Measurements from ENCODE around the gene CSNK1G2. TPM values are rescaled to one million over a fixed set of nuclear protein-coding genes. Genes with fewer than 3 reads are reported as not detected.
A peak's percentile ranks its signal among the peaks of the same experiment; 100 is the strongest.

Gene CSNK1G2
- total RNA-seq, 1 experiment from 2014 or later = 59.2 TPM

- Mint-ChIP-seq H3K4me1 (ENCODE audit: low read depth, unreplicated experiment) (peaks cover 15% of the 10 kb centered on the region), H3K9me3 (ENCODE audit: low read depth, unreplicated experiment) (peaks cover 2% of the 10 kb centered on the region), H3K4me3 (ENCODE audit: low read depth, unreplicated experiment) (no peak overlapping the region), H3K36me3 (ENCODE audit: insufficient read depth, unreplicated experiment) (peaks cover 17% of the 10 kb centered on the region), H3K27ac (ENCODE audit: unreplicated experiment) (no peak overlapping the region), H3K27me3 (ENCODE audit: unreplicated experiment) (peaks cover 14% of the 10 kb centered on the region)
- no peak for DNase-seq
- no peak for TF ChIP-seq CTCF (IDR thresholded peaks at IDR 0.05; ENCODE audit: unreplicated experiment)
- CTCF ChIA-PET = no interaction called here
- intact Hi-C loops (cut with micrococcal nuclease; ENCODE audit: unreplicated experiment) = no loop called here
- no TSS peak for BruUV-seq (replicated peaks)
These were observed 5.3 kb upstream of the CSNK1G2 start for GRCh38 chr19:1935484-1936208.

- BruUV-seq (replicated peaks) = no TSS peak
- CTCF ChIA-PET = no interaction called here
- H3K4me1 Mint-ChIP-seq (ENCODE audit: low read depth, unreplicated experiment) = peaks cover 15% of the 10 kb centered on the region
- peaks cover 14% of the 10 kb centered on the region for H3K27me3 Mint-ChIP-seq (ENCODE audit: unreplicated experiment)
- no peak for DNase-seq
- TF ChIP-seq CTCF (IDR thresholded peaks at IDR 0.05; ENCODE audit: unreplicated experiment) = no peak
- H3K27ac Mint-ChIP-seq (ENCODE audit: unreplicated experiment) = peak overlapping the region; percentile 20
- intact Hi-C loops (cut with micrococcal nuclease; ENCODE audit: unreplicated experiment) = no loop called here
- no peak overlapping the region for H3K4me3 Mint-ChIP-seq (ENCODE audit: low read depth, unreplicated experiment)
- H3K9me3 Mint-ChIP-seq (ENCODE audit: low read depth, unreplicated experiment) = peaks cover 2% of the 10 kb centered on the region
- H3K36me3 Mint-ChIP-seq (ENCODE audit: insufficient read depth, unreplicated experiment) = peaks cover 20% of the 10 kb centered on the region
These were observed 4.5 kb upstream of the CSNK1G2 start for GRCh38 chr19:1936430-1936829.

GRCh38 chr19:1936916-1937610 lies 3.9 kb upstream of the CSNK1G2 start:
- no peak for TF ChIP-seq CTCF (IDR thresholded peaks at IDR 0.05; ENCODE audit: unreplicated experiment)
- peak overlapping the region; percentile 20 for H3K27ac Mint-ChIP-seq (ENCODE audit: unreplicated experiment)
- intact Hi-C loops (cut with micrococcal nuclease; ENCODE audit: unreplicated experiment) = no loop called here
- H3K9me3 Mint-ChIP-seq (ENCODE audit: low read depth, unreplicated experiment) = peaks cover 2% of the 10 kb centered on the region
- DNase-seq = no peak
- H3K27me3 Mint-ChIP-seq (ENCODE audit: unreplicated experiment) = peaks cover 14% of the 10 kb centered on the region
- no TSS peak for BruUV-seq (replicated peaks)
- H3K4me1 Mint-ChIP-seq (ENCODE audit: low read depth, unreplicated experiment) = peaks cover 15% of the 10 kb centered on the region
- no peak overlapping the region for H3K4me3 Mint-ChIP-seq (ENCODE audit: low read depth, unreplicated experiment)
- H3K36me3 Mint-ChIP-seq (ENCODE audit: insufficient read depth, unreplicated experiment) = peaks cover 26% of the 10 kb centered on the region
- CTCF ChIA-PET = no interaction called here

- peaks cover 2% of the 10 kb centered on the region for H3K9me3 Mint-ChIP-seq (ENCODE audit: low read depth, unreplicated experiment)
- H3K27me3 Mint-ChIP-seq (ENCODE audit: unreplicated experiment) = peaks cover 14% of the 10 kb centered on the region
- peaks cover 15% of the 10 kb centered on the region for H3K4me1 Mint-ChIP-seq (ENCODE audit: low read depth, unreplicated experiment)
- DNase-seq = no peak
- H3K36me3 Mint-ChIP-seq (ENCODE audit: insufficient read depth, unreplicated experiment) = peaks cover 36% of the 10 kb centered on the region
- no TSS peak for BruUV-seq (replicated peaks)
- CTCF ChIA-PET = no interaction called here
- TF ChIP-seq CTCF (IDR thresholded peaks at IDR 0.05; ENCODE audit: unreplicated experiment) = no peak
- no peak overlapping the region for H3K4me3 Mint-ChIP-seq (ENCODE audit: low read depth, unreplicated experiment)
- intact Hi-C loops (cut with micrococcal nuclease; ENCODE audit: unreplicated experiment) = no loop called here
- H3K27ac Mint-ChIP-seq (ENCODE audit: unreplicated experiment) = no peak overlapping the region
These were observed 2.9 kb upstream of the CSNK1G2 start for GRCh38 chr19:1938071-1938470.
